HG03571 (cell line): ENCODE measurements around the gene NRIP2.

Experiments used
- ATAC-seq: cut with Tn5 transposase; IDR thresholded peaks from one replicate; pipeline ENCODE4 v1.9.1; 2021; ENCODE audit not compliant: unreplicated experiment

NRIP2 gene

DNA sequence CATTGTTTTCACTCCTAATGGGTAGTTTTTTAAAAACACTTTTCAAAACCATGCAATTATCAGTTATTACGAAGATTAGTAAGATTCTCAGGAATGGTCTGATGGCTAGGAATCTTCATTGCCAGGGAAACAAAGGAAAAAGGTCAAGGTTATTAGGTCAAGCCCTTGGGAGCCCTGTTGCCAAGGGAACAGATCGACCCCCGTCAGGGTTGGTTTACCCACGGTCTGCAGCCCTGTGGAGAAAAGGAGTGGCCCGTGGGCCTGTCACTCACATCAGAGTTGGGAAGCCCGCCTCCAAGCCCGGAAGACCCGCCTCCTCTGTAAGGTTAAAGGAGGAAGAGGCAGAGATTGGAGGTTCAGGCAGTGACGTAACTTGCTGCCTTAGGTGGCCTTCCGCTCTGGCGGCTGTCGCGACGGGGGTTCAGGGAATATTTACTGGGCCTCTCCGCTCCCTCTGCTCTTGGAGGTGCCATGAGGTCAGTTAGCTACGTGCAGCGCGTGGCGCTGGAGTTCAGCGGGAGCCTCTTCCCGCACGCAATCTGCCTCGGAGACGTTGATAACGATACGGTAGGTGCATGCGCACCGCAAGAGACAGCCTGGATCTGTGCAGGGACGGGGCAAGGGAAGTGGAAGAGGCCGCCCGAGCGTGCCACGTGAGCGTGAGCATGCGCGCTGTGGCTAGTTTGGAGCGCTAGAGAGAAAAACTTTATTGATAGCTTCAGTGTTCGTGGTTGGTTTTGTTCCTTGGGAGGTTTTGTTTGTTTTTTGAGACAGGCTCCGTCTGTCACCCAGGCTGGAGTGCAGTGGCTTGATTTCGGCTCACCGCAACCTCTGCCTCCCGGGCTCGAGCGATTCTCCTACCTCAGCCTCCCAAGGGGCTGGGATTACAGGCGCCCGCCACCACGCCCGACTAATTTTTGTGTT is 22.3 kb downstream of the NRIP2 start, which contains the start of gene ITFG2:
Gene ITFG2 (plus strand): TSS at position 379 of the 924 bp plus-strand sequence. CDS start 93 bp downstream, at position 472.
- ATAC-seq: peak; percentile 92

DNA sequence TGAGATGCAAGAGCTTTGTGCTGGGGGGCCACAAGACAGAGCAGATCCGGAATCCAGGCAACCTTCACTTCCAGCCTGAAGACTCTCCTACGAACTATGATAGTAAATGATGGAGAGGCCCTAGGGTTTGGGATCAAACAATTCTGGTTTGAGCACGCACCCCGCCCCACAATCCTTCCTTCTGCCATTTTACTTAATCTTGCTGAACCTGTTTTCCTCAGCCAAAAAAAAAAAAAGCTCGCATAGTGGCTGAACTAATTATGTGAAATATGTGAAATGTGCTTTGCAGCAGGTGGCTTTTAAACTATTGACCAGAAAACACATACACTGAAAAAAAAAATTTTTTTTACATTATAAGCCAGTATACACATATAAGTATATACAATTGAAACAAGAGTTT is 23.0 kb downstream of the NRIP2 start:
- no peak for ATAC-seq

DNA sequence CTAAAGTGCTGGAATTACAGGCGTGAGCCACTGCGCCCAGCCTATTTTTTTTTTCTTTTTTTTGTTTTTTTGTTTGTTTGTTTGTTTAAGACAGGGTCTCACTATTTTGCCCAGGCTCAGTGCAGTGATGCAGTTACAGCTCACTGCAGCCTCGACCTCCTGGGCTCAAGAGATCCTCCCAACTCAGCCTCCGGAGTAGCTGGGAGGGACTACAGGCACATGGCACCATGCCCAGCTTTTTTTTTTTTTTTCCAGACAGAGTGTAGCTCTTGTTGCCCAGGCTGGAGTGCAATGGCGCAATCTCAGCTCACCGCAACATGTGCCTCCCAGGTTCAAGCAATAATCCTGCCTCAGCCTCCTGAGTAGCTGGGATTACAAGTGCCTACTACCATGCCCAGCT is 28.1 kb downstream of the NRIP2 start:
- ATAC-seq: no peak

DNA sequence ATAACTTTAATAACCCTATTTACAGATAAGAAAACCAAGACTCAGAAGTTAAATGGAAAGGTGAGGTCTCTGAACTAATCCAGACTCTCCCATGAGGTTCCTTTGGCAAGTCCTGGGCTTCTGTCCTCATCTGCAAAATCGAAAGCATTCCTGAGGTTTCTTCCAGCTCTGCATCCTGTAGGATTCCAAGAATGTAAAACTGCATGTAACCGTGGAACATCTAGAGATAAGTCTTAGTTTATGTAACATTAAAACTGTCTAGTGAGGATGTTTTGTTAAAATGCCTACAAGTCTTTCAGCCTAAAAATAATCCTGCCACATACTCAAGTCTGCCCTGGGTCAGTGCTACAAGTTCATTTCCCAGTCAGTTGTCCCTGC is 29.7 kb downstream of the NRIP2 start:
- ATAC-seq: no peak

DNA sequence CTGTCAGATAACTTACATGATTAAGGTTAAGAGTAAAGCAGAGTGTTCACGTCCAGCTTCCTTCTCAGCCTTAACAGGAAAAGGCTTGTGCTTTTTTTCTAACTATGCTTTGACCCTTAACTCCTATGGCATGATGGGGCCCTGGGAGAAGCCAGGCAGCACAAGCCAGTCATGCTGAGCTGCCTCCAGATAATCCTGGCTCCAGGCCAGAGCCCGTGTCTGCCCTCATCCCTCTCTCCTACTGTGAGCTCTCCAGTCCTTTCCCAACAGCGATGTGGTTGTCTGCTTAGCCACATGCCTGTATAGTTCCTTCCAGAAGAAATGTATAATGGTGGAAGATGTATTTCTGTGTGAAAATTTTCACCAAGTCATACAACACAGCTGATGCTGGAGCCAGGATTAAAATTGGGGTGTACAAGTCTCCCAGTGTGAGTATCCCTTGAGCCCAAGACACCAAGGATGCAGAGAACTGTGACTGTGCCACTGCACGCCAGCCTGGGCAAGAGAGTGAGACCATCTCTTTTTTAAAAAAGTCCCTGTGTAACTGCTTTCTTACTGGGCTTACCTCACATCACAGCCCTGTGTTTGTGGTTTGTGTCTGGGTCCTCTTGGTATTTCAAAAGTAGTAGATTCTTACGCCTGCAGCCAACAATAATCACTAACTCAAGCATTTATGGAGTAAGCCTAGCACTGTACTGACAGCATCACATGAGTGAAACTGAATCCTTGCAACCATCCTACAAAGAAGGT is 30.3 kb downstream of the NRIP2 start:
- no peak for ATAC-seq

DNA sequence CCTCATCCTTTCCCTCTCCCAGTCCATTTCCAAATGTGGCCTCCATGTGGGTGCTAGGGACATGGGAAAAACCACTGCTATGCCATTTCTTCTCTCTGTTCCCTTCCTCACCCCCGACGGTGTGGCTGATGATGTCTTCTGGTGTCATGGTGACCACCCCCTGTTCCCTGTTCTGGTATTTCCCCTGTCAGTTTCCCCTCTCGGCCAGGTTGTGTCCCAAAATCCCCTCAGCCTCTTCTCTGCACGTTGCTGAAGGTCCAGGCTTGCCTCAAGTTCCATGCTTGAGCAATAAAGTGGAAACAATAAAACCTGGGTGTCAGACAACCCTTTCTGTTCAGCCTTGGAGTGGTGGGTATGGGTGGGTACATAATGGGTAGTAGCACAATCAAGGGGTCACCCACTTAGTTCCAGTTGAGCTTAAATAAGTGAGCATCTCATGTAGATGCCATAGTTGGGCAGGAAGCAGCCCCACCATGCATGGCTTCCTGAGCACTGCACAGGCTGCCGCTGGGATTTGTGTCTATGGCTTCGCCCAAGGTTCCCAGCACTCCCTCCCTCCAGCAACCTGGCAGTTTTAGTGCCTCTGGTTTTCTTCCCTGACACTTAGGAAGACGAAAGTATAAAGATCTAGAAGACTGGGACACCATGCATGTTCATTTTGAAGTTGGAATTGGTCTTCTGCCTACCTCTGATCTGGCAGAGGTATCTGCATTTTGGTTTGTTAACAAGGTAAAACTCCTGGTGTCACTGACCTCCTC is 31.0 kb downstream of the NRIP2 start:
- ATAC-seq: no peak

DNA sequence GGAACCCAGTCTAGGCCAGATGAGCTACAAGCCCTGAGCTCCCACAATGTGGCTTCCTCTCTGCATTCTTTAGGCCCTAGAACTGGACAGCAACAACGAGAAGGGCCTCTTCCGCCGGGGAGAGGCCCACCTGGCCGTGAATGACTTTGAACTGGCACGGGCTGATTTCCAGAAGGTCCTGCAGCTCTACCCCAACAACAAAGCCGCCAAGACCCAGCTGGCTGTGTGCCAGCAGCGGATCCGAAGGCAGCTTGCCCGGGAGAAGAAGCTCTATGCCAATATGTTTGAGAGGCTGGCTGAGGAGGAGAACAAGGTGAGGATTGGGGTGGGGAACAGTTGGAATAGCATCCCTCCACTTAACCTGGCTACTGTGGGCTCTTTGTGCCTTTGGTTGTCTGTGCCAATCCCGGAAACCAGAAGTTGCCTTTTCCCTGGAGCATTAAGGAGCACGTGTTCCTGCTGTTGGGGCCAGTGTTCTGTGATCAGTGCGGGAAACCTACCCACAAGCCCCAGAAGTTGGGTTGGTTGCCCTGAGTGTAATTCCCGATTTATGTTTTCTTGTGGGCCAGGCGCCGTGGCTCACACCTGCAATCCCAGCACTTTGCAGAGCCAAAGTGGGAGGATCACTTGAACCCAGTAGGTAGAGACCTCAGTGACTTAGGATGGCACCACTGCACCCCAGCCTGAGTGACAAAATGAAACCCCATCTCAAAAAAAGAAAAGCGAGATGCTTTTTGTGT is 33.6 kb downstream of the NRIP2 start:
- no peak for ATAC-seq

DNA sequence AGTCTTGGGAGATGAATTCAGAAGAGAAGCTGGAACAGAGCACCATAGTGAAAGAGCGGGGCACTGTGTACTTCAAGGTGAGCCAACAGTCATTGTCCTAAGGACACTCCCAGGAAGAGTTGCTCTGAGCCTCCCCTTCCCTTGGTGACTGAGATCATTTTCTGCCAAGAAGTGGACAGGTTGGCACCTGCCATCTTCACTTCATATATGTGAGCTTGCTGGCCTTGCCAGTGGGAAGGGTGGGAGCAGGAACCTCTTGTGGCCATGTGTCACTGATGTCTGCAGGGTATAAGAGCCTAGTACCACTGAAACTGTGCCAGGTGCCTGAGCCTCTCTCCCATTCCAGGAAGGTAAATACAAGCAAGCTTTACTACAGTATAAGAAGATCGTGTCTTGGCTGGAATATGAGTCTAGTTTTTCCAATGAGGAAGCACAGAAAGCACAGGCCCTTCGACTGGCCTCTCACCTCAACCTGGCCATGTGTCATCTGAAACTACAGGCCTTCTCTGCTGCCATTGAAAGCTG is 34.7 kb downstream of the NRIP2 start:
- no peak for ATAC-seq

DNA sequence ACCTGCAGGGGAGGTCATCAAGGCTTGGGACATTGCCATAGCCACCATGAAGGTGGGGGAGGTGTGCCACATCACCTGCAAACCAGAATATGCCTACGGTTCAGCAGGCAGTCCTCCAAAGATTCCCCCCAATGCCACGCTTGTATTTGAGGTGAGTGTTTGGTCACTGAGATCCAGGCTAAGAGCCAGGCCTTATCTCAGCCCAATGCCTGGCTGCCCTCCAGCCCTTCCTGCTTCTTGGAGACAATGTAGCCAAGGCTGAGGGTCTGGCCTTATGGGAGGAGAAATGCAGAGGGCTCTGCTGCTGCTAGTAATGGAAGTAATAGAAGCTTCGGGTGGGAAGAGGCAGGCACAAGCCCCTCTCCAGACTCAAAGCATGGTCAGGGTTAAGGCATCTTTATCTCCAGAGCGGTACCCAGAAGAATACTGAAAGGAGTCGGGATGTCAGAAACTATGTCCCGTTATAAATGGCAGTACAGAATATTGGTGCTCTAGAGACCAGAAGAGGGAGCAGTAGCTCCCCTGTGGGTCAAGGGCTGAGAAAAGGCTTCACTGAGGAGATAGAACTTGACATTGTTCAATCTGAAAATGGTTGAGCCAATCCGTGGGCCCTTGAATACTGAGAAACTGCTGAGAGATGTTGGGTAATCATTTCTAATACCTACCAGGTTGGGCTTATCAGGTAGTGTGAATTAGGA is 37.0 kb downstream of the NRIP2 start:
- no peak for ATAC-seq

DNA sequence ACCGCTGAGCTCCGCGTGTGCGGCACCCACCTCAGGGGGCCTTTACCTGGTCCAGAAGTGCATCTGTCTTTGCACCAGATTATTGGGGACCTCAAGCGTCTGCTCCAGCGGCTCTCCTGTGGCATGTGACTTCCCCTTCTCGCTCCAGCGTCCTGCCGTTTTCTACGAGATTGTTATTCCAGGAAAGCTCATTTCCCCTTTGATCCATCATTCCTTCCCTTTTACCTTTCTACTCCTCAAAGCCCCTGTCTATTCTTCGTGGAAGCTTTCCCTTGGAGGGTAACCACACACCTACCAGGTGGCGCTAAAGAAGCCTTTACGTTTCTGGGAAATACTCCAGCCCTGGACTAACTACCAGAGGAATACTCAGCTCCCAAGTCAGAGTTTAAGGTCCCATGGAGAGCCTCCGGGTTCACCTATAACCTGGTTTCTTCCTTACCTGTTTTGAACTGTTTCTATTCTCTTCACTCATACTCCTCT is 38.6 kb downstream of the NRIP2 start:
- ATAC-seq: no peak

DNA sequence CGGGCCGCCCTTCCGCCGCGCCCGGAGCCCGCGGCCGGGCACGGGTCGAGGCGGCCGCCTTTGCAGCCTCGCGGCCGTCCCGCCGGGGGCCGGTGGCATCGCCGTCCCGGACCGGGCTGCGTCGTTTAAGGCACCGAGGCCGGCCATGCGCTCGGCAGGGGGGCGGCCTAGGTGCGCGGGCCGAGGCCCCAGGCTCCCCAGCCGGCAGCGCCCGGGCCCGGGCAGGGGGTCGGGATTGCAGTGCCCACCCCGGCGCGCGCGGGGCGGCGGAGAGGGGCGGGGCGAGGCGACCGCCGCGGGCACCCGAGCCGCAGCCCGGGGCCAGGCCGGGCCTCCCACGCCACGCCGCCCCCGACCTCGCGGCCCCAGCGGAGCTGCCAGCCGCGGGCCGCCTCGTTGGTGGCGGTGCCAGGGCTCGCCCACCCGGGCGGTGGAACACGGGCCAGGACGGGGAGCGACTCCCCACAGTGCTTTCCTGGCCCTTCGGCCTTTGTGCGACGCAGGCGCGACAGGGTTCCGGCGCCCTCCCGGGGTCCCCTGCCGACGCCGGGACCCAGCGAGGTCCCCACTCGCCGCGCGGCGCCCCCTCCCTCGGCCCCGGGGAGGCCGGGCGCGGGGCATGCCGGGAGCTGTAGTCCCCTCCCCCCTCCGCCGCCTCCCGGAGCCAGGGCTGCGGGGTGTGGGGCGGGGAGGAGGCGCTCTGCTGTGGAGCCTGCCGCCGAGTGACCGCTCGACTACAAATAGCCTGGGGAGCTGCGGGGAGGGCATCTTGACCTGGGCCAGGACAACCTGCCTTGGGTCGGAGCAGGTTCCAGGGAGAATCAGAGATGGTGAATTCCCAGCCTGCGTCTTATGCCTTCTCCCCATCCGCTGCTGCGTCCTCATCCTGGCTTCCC is 39.3 kb downstream of the NRIP2 start:
- peak; percentile 69 for ATAC-seq

DNA sequence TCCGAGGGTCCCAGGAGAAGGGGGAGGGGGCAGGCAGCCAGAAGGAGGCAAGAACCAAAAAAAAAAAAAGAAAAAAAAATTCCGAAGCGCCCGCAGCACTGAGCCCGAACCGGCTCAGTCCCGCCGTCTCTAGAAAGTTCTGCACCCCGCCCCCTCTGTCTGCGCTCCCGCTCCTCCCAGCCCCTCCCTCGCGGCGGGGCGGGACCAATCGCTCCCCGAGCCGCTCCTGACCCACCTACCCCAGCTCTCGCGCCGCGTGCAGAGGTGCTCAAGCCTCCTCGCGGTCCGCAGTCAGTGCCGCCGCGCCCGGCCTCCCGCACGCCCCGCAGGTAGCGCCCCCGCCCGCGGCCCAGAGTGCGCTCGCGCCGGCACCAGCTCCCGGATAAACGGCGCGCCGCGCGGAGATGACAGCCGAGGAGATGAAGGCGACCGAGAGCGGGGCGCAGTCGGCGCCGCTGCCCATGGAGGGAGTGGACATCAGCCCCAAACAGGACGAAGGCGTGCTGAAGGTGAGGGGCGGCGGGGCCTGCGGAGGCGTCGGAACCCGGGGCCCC is 40.0 kb downstream of the NRIP2 start, which contains the start of gene FKBP4:
Gene FKBP4 (plus strand): TSS at position 235 of the 554 bp plus-strand sequence. CDS start 170 bp downstream, at position 405.
- ATAC-seq: peak; percentile 75

DNA sequence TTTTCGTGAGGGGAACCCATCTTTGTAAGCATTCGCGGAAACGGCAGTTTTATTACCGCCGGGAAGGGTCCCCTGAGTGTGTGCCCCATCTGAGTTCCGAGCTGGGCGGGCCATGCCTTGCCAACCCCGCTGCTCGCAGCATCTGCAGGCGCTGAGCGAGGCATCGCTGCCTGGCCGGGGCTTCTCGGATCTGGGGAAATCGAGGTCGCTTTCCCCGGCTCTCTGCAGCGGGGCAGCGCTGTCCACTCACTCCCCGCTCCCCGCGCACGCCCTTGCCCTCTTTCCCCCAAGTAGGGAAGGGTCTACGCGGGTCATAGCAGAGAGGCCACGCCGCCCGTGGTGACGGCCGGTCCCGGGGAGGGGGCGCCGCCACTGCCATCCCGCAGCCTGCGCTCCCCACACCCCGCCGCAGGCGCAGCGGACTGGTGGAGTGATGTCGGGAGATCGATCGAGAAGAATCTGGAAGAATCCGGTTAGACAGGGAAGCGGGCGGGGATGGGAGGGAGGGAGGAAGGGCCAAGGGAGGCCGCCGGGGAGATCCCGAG is 40.6 kb downstream of the NRIP2 start:
- ATAC-seq: no peak

DNA sequence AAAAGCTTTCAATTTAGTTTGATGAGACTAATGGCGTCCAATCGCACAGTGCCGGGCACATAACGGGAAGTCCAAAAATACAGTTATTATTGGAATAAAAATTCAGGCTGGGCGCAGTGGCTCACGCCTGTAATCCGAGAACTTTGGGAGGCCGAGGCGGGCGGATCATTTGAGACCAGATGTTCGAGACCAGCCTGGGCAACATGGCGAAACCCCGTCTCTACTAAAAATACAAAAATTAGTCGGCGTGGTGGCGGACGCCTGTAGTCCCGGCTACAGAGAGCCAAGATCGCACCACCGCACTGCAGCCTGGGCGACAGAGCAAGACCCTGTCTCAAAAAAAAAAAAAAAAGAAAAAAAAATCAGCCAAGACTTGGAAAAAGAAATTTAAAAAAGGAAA is 41.3 kb downstream of the NRIP2 start:
- no peak for ATAC-seq

DNA sequence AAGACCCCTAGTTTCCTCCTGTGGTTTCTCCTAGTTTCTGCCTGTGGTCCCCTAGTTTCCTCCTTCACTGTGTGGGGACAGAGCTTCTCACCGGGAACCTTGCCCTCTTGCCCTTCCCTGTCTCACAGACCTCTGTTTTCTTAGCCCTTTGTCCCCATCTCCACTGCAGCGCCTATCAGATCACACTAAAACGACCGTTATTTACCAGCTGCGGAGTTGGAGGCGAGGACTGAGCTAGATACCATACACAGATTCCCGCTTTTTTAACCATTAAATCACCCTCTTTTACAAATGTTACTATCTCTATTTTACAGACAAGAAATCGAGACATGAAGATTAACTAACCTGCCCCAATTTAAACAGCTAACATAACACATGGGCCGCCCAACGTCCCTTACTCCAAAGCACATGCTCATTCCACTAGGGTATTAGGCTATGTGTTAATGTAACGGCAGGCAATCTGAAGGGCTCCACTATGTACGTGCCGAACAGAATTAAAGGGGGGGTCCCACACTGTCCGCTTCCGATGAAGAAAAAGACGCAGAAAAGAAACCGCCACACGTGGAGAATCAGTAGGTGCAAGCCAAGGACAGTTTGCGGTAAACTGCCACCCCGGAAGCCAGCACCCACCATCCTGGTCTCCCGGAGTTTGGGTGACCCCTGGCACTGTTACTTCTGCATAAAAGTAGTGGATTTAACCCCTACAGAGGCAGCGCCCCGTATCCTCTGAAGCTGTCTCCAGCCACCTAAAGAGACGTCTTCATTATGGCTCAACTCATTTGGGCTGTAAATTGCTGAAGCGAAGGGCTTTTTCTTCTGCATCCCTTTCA is 41.9 kb downstream of the NRIP2 start:
- ATAC-seq: no peak

DNA sequence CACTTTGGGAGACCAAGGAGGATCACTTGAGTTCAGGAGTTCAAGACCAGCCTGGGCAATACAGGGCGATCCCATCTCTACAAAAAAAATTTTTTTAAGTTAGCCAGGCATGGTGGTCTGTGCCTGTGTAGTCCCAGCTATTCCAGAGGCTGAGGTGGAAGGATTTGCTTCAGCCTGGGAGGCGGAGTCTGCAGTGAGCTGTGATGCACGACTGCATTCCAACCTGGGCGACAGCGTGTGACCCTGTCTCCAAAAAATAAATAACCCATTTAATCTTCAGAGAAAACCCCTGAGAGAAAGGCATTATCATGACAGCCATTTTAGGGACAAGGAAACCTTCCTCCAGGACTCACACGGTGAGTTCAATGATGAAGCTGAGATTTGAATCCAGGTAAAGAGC is 43.7 kb downstream of the NRIP2 start:
- ATAC-seq: no peak

DNA sequence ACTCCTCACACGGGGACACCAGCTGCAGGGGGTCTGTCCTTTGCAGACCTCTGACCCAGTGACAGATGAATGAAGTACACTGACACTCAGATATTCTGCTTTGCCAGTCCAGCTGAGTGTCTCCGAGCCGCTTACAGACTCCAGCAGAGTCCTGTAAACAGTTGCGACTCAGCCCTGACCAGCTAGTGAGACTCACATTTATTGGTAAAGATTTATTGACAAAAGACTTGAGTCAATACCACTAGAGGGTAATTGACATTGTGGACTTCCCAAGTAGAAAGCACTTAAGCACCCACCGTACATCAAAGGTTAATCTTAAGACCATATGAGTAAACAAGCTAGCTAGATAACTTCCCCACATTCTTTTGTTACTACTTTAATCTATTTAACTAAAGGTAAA is 49.8 kb downstream of the NRIP2 start:
- ATAC-seq: no peak
